Measurements from ENCODE around the gene P2RY12.
A peak's percentile ranks its signal among the peaks of the same experiment; 100 is the strongest.
"Not testable (repeated sequence)": the region's sequence is repeated elsewhere in the genome, so short reads cannot be mapped to it uniquely, and the experiment has no call there.

The P2RY12 gene

DNA sequence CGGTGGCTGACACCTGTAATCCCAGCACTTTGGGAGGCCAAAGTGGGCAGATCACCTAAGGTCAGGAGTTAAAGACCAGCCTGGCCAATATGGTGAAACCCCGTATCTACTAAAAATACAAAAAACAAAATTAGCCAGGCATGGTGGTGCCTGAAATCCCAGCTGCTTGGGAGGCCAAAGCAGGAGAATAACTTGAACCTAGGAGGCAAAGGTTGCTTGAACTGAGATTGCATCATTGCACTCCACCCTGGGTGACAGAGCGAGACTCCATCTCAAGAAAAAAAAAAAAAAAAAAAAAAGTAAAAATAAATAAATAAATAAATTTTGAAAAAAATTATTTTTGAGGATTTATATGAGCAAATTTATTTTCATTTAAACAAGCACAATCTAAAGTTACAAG lies 7.6 kb upstream of the P2RY12 start:
- not testable (repeated sequence) for DNase-seq

DNA sequence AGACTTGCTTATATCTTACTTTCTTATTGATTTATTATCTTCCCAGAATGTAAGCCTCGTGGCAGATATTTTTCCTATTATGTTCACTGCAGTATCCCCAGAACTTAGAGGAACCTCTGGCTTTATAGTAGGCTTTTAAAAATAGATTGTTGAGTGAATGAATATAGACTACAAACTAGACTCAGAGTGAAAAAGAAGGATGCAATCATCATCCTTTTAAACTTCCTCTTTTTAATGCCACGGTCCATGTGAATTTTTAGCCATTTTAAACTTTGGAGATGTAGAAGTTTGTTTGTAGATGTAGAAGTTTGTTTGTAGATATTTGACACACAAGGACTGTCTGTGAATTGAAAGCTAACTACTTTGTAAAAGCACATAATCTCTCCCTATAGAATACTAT lies 7.2 kb upstream of the P2RY12 start:
- DNase-seq = no peak

DNA sequence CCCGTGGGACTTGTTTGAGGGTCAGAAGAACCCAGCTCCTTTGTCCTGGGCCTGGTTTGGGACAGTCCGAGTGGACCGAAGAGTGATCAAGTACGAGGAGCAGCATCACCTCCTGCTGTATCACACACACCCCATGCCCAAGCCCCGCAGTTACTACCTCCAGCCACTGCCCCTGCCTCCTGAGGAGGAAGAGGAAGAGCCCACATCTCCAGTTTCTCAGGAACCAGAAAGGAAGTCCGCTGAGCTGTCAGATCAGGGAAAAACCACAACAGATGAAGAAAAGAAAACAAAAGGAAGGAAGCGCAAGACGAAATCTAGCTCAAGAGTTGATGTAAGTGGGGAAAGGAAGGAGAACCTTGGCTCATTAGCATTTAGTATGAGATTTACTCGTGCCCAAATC lies 3.3 kb upstream of the P2RY12 start:
- DNase-seq = no peak

DNA sequence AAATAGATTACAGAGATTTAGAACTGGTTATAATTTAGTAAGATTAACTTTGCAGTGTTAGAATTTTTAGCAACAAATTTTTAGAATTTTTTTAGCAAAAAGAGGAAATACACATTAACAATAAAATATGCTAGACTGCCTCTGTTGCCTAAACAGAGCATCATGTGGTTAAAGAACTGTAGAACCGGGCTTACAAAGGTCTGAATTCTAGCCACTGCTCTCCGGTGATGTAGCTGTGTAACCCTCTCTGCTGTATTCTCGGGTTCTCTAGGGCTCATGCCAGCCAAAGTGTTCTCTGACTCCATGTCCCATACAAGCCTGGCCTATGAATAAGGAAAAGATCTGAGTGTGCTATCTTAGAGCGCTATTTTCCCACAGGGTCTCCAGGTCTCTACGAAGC lies 2.9 kb upstream of the P2RY12 start:
- no peak for DNase-seq

DNA sequence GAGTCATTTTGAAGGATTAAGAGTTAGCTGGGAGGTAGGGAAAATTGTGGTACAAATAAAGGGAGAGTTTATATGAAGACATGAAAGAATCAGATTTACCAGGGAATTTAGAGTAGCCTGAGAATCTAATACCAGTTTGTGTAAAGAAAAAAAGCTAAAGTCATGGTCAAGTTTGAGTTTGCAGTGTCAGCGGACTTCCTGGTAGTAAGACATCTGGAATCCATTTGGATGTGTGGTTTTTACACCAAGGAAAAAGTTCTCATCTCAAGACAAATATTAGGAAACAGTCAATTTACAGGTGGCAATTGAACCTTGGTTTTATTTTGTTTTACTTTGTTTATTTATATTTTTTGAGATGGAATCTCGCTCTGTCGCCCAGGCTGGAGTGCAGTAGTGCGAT lies 1.5 kb upstream of the P2RY12 start:
- peak; percentile 42 for DNase-seq

DNA sequence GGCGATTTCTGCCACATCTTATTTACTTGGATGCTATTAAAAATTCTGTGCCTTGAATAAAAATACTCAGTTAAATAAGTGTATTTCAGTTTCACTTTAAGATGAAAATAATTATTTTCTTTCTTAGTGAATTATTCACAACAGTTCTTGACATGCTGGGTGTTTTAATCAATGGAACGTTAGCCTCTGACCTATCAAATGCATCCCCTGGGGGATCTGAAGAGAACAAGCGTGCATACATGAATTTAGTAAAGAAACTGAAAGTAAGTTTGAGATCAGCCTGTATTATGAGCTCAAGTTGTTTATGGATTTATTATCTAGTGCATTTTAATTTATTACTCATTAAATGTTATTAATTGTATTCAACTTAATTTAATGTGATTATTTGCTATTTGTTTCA lies 597 bp downstream of the P2RY12 start:
- DNase-seq = no peak

DNA sequence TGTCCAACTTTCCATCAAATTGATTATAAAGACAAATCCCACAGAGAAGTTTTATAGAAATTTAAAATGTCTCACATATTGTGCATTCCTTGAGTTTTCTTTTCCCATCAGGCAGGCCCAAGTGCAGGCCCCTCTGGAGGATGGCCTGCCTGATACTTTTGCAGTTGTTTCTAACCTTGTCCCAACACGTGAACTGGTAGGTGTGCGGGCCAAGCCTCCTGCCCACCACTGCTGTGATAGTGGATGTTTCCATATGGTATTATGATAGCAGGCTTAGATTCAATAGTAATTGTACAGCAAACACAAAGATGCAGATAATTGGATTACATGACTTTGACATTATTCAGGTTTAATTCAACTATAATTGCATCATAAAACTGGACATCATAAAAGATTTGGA lies 1.4 kb downstream of the P2RY12 start:
- DNase-seq = no peak

DNA sequence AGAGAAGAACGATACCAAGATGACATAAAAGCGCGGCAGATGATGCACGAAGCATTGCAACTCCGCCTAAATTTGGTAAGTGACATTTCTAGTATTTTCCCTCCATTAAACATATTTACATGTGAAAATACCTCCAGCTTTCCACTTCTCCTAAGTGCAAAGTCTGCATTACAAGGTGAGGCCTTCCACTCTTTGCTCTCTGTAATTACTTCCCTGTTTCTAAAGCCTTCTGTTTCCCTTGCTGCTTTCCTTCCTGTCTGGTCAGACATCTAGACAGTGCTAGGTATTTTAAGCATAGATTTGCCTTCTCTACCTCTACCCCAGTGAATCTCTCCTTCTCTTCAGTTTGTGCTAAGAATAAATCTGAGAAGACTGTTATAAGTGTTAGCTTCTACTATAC lies 1.9 kb downstream of the P2RY12 start:
- DNase-seq = no peak

DNA sequence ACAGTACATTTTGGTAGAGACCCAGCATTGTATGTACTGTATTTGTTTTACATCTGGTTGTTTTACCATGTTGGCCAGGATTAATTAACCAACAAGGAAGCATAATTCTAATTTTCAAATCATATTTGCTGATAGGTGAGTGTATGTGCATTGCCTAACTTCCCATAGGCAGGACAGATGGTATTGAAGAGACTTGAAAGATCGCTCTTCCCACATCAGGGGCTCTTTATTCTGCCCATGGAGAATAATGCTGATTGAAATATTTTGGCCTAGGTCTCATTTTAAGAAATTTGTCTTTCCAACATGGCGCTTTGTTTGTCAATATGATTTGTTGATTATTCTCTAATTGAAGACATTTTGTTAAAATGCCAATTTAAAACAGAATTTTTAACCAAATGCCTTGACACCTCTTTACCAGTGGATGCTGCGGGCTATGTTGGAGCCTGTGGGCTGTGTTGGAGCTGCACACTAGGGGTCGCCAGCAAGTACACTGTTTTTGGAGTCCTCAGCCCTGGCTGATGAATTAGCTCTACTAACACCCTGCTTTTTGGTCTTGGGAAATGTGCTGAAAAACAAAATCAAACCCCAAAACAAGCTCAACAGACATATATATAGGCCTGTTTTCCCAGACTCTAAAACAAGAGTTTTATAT lies 5.3 kb downstream of the P2RY12 start:
- DNase-seq = no peak

DNA sequence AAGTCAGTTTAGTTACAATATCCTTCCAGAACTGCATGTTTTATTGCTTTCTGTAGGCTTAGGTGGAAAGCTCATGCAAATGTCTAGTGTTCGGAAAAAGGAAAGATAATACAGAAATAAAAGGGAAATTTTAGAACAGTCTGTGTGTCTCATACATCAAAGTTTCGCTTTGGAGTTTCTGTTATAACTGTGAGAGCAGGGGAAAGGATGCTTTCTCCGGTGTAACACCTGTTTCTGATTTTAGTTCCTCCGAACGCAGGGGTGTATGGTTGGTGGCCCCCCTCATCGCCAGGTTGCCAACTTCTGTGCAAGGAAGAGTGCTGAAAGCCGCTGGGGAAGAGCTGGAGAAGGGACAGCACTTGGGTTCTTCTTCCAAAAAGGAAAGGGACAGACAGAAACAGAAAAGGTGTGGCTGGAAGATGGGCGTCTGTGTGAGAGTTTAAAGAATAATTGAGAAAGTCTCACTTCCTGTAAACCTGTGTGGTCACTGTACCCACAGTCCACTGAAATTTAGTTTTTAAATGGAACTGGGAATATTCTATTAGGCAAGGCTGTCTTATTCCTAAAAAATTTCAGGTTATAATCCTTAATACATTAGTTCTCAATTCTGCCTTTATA lies 6.7 kb downstream of the P2RY12 start:
- DNase-seq = no peak

DNA sequence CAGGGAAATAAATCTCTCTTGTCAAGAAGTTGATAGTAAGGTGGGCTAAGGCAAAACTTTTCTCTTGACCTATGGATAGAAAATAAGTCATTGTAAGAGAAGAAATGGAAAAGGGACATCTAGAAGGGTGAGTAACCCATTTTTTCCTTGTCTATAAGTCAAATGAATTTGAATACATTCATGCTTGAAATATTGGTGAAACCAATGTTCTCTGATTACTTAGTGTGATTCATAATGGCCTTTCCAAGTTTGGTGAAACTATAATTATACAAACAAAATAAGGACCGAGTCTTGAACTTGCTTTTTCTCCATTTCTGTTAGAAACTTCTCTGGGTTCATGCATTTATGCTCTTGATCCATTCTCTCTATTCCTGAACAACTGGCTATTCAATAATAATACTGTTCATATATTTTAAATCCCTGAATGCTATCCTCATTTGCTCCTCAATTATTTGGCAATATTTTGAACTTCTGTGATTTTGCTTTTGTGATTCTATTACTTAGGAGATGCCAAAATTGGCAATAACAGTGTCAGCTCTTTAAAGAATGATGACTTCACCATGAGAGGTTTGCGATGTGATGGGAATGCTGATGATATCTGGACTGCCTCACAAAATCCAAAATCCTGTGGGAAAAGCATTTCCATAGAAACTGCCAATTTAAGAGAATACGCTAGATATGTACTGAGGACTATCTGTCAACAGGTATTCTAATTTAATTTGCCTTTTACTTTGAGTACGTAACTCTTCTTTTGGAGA lies 12.3 kb downstream of the P2RY12 start:
- peak; percentile 49 for DNase-seq

DNA sequence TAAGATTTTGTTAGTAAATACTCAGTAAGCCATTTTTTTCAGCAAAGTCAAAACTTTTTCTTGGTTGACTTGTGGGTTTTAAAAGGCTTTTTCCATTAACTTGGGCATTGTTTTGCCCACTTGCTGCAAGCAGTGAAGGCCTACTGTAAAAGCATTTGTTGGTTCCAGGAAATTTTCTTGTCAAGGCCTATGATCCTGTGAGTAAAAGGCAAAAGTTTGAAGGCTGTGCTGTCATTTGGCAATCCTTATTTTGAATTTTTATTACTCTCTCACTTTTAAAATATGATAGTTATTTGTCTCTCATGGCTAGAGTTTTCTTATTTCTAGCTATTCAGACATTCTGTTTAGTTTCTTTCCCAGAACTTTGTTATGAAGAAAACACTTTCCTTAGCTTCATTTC lies 13.0 kb downstream of the P2RY12 start:
- peak; percentile 41 for DNase-seq

DNA sequence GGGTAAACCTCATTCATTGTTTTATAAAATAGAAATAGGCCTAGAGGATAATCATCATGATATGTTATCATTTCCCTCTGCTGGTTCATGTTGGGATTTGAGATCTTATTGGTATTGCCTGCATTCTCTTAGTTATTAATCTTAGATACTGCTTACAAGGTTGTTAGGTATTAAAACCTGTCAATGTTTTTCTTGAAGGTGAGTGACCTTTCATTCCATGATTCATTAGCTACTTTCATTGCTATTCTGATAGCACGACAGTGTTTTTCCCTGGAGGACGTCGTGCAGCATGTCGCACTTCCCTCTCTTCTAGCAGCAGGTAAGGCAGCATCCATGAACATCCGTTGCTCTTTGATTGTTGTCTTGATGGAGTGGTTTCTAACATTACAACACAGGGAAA lies 17.1 kb downstream of the P2RY12 start:
- DNase-seq = peak; percentile 8

DNA sequence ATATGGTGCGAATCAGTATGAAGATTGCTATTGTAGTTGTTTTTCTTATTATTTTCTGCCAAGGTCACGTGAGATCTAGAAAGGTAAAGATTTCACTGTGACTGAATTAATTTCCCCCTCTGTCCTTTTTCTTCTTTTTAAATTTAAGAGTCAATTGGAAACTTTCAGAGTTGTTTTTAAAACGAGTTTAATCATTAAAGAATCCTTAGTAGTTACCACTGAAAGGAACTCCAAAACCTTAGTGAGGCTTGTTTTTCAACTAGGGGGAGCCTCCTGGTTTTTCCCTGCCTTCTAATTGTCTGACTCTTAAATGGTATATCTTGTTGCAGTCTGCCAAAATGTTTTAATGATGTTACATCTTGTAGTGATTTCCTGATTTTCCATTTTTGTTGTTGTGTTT lies 17.6 kb downstream of the P2RY12 start:
- no peak for DNase-seq

DNA sequence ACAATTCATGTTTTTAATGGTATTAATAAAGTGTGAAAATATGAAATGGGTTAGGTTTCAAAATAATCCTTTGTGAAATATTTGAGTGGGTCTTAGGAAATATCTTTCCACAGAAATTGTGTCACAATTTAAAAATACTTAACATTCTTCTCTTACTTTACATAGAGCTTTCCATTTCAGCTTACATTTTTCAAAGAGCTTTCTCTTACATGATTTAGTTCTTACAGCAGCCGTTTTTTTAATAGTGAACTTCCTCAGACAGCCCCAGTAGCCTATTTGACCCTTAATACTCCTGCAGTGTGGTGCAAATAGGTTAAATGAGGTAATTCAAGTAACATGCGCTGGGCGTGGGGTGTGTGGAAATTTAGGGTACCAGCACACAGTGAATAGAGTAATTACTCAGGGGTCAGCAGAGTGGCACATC lies 21.8 kb downstream of the P2RY12 start:
- DNase-seq = no peak

DNA sequence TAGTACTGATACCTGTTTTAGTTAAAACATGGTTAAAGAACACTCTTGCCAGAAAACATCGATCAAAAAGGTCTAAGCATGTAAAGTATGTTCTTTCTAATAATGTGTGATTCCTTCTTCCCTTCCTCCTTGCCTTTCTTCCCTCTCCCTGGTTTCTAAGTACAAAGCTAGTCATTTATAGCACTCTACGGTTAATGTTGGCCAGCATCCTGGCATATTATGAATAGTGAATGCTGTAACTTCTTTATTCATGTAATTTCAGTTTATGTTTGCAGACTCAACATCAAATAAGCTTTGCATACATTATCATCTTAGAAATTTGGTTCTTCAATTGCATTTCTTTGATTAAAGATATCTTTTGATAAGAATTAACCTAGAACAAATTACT lies 27.1 kb downstream of the P2RY12 start:
- no peak for DNase-seq

DNA sequence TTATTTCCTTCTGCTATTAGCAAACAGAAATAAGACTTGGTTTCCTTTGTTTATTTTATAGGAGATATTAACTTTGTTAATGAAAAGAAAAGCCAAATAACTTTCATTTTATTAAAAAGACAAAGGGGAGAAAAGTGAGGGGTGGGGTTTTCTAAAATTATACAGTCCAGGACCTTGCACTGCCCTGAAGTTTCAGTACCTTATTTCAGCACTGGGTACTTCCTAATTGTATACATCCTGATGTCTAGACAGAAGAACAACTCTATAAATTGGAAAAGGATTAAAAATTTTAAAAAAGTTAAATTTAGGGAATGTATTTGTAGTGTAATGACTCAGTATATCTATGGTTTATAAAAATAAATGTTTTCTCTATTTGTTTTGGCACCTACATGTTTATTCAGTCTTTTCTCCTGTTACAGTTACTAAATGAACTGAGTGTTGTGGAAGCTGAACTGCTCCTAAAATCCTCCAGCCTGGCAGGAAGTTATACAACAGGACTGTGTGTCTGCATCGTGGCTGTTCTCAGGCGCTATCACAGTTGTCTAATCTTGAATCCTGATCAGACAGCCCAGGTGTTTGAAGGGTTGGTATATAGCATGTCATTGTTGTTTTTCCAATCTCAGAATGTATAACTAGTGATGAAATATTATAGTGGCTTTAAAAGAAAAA lies 27.6 kb downstream of the P2RY12 start:
- DNase-seq = peak; percentile 11

DNA sequence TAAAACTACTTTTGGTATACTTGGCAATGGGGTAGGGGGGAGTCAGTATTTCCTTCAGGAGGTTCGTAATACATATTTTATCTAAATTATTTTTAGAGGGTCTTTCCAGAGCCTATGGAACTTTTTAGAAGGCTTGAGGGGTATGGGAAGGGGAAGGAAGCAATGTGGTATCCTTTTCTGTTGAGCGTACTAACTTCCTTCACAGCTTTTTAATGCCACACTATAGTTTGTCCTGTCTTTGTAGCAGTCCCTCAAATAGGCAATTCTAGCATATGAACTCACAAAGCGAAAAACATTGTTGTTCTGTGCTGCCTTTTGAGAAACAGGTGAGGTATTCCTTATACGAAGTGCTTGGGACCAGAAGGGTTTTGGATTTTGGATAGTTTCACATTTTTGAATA lies 32.9 kb downstream of the P2RY12 start:
- no peak for DNase-seq

DNA sequence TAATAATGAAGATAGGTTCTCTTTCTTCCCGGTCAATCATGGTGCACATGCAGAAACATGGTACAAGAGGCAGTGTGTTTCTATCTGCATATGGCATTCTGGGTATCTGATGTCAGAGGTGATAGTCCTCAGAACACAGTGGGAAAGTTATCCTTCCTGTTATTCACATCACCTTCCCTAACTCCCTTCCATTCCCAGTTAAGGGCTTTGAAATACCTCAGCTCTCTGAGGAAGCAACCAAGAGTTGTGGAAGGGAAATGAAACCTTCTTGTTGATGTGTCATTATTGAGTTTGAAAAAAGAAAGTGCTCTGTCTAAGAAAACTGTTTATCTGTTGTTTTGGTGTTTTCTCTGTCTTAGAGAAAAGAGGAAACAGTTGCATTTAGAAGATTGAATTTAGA lies 33.3 kb downstream of the P2RY12 start:
- no peak for DNase-seq

DNA sequence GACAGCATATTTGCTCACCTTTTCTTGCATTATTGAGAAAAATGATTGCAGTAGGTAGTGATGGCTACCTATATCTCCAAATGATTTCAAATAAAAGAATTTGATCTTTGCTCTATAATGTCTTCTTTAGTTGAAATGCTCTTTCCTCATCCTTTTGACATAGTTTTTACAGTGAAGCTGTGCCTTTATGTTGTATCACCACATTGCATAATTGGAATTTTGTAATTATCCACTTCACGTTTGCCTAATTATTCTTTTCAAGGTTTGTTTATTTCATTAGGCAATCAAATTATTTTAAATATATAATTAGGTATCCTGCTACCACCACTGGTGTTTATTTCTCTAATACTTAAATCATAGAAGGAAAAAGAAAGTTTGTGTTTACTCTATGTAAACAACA lies 33.9 kb downstream of the P2RY12 start:
- DNase-seq = no peak

DNA sequence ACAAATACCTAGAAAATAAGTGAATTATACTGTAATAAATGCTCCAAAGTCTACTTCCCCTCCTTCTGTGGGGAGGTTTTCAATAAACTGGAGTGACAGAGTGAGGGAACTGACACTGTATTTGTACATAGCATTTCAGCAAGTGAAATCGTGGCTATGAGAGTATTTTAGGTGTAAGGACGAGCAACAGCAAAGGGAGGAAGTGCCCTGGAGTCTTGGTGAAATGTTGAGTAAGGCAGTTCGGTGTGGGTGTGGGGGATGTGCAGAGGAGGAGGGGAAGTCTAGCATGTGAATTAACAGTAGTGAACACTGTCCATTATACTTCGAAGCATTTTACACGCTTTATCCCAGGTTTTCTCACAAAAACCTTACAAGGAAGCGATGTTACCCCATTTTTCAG lies 37.1 kb downstream of the P2RY12 start:
- DNase-seq = no peak

DNA sequence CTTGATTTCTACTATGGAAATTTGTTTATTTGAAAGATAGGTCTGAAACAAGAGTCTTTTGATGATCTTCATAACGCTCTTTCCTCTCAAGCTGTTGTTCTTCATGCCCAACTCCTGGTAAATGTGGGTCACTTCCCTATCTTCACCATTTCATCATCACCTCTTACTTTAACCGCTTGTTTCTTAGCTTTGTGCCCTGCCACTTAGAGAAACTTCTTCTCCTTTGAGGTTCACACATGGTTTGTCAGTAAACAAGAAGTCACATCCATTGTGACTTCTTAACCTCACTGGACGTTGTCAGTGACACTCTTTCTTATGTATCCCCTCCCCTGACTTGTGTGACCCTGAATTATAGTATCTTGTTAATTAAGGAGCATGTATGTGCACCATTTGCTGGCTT lies 38.3 kb downstream of the P2RY12 start:
- no peak for DNase-seq

DNA sequence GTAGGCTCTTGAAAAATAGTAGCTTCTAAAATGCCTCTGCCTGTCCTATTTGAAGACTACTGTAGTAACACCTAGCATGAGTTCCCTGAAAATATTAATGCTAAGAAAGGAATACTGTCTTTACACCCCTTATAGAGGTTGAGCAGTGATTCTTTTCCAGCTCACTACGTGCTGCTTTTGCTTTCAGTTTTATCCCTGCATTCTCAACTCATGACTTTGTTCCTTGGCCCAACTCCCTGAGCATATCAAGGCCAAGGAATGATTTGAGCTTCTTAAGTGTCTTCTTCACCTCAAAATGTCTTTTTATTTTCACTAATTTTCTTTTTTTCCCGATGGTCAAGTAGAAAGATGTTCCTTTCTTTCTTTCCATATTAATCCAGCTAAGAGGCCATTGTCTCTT lies 38.7 kb downstream of the P2RY12 start:
- peak; percentile 76 for DNase-seq

DNA sequence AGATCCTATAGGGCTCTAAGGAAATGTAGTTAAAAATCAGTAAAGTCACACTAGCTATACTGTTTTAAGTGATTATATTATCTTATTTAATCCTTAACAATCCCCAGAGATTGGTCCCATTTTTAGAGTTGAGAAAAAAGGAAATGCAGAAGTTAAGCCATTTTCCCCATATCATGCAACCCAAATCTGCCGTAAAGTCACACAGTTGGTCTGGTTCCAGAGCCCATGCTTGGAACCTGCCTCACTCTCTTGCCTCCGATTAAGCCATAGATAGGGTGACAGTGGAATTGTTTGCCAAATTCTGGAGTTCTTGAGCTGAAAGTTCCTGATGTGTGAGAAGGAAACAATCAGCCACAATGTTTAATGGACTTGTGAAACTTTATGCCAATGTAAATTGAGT lies 52.9 kb downstream of the P2RY12 start:
- DNase-seq = no peak
